Hippocampal formation (tissue), 2 donors: ENCODE data around the gene ZNF282.

Experiments used
- DNase-seq, 2 donors: peaks; one replicate each; lab custom pipeline; 2025; lab: John Stamatoyannopoulos, UW

The ZNF282 gene

DNA sequence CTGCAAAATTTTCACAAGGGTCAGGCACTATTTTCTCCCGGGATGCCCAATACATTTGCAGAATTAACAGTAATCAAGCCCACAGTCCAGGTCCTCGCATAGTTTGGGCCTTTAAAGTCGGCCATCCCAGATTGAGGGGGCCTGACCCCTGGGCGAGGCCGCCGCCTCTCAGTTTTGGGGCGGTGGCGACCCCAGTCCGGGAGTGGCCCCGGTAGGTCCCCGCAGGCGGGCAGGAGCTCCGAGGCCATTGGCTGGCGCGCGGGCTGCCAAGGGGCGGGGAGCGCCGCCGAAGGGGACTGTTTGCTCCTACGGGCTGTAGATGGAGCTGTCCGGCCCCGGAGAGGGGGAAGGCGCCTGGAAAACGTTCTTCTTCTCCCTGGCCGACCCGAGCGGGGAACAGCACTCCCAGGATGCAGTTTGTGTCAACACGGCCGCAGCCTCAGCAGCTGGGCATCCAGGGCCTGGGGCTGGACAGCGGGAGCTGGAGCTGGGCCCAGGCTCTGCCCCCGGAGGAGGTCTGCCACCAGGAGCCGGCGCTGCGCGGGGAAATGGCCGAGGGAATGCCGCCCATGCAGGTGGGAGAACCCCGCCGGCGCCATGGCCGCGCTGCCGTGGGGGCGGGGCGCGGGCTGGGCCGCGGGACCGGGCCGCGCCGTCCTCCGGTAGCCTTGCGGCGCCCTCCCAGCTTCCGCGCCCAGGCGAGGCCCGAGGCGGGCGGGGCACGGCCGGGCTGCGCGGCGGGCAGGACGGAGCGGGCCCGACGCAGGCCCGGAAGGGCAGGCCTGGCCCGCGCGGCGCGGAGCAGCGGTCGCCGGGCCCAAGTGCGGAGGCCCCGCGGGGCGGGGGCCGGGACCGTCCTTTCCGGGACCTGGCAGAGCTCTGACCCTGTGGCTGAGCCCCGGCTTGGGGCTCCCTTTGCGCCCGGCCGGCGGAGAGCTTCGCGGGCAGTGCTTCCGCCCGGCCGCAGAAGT is at the start of gene ZNF282:
TSS of gene ZNF282 (plus strand) at position 367 of the 971 bp plus-strand sequence. CDS start at position 411, 44 bp downstream.
- DNase-seq: peak; percentile 89 to 93

DNA sequence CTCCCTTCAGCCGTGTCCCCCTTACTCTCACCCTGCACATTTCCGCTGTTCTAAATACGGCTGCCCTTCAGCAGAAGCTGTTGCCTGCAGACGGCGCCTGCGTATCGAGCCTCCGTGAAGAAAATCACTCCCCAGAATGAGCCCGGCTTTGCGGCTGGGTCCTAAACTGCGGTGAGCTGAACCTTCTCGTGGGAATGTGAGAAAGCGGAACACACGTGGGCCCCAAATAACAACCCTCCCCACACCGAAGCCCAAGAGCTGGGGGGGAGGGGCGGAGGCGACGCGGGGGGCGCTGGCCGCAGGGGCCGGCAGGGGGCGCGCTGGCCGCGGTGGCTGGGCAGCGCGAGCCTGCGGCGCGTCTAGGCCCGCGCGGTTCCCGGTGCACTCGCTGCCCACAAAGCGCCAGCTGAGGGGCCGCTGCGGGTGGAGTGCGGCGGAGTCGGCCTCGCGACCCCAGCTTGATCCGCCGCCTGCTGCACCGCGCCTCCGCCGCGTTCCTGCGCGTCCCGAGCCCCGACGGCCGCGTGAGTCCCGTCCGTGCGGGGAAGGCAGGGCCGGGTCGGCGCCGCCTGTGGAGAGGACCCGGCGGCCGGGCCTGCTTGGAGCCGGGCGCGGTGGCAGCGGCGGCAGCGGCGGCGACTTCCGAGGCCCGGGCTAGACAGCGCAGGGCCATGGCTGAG is 48.1 kb upstream of the ZNF282 start, which contains the start of gene ZNF398:
TSS of gene ZNF398 (plus strand) at position 382 of the 680 bp plus-strand sequence. CDS start at position 672, 290 bp downstream.
- peak; percentile 54 to 69 for DNase-seq

DNA sequence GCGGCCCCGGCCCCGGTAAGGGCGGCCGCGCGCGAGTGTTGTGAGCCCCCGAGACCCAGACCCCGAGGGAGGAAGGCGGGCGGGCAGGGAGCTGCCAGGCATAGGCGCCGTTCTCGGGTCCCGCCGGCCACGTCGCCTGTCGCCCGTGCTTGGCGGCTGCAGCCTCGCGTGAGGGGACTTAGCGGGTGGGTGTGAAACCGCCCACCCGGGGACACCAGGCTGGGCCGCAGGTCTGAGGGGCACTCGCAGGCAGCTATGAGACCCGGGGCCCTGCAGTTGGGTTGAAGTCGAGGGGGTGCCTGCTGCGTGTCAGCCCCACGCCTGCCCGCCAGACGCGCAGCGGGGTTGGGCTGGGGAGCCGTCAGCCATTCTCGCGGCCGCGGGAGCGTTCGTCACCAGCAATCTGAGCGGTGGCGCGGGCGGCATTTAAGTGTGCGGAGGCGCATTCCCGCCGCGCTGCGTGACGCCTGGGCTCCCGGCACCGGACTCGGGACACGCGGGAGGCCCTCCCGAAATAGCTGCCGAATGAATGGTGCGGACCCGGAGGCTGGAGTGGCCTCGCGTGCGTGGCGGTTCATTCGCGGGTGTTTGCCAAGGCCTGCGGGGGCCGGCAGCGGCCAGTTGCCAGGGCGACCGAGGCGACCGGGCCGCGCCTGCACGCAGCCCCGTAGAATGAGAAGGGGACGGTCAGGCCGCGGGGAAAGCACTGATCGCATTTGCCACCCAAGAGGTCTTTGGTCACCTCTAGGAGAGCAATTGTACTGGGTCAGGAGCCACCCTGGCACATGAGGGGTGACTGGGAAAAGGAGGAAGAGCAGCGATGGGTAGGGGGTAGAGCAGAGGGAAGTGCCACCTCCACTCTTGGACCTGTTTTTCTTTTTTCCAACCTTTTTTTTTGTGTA is 47.3 kb upstream of the ZNF282 start:
- peak; percentile 5 to 45 for DNase-seq

DNA sequence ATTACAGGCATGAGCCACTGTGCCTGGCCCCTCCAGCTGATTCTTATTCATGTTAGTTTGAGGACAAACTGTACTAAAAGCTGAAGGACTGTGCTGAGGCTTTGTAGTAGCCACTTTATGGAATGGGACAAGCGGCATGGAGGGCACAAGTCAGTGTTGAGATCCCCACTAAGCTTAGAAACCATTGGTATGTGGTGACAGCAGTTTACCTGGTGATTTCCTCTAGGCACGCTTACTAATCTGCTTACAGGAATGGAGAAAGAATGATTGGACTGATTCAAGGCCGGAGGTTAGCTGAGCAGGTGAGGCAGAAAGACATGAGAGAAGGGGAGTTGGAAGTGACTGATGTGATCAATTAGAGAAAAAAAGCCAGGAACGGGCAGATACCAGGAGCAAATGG is 44.4 kb upstream of the ZNF282 start:
- DNase-seq: no peak

DNA sequence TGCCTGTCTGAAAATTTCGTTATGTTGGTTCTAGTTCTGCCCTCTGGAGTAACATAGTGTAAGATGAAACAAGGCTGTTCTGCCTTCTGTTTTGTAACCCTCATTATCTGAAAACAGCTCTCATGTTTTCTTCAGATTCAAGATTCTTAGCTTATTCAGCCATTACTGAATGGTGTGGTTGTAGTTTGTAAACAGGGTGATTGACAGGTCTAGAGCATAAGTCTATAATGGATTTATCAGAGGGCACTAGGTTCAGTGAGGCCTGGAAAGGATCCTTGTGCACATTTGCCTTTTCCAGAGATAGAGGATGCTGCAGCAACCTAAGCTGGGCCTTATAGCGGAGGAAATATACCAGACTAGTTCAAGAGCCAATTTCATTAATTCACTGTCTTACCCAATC is 42.0 kb upstream of the ZNF282 start:
- DNase-seq: no peak

DNA sequence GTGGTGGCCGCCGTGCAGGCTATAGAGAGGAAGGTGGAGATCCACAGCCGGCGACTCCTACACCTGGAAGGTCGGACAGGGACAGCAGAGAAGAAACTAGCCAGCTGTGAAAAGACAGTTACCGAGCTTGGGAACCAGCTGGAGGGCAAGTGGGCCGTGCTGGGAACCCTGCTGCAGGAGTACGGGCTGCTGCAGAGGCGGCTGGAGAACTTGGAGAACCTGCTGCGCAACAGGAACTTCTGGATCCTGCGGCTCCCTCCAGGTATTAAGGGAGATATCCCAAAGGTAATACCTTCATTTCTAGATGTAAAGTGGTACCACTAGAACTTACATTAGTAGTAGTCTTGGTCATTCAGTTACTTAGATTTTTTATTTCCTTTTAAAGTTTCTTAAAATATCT is 41.3 kb upstream of the ZNF282 start:
- DNase-seq: no peak

DNA sequence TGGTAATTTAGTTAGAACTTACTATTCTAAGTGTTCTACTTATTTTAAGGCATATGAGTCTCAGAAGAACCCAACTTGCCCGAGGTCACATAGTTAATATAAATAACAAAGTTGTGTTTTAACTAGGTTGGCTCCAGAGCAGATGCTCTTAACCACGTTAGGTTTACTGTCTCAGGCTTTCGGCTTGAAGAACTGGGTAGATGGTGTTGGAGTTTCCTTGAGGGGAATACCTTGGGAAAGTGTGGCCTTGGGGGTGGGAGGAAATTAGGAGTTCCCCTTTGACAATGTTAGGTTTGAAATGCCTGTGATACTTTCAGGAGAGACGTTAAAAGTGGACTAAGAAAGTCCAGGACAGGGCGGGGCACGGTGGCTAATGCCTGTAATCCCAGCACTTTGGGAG is 38.4 kb upstream of the ZNF282 start:
- no peak for DNase-seq

DNA sequence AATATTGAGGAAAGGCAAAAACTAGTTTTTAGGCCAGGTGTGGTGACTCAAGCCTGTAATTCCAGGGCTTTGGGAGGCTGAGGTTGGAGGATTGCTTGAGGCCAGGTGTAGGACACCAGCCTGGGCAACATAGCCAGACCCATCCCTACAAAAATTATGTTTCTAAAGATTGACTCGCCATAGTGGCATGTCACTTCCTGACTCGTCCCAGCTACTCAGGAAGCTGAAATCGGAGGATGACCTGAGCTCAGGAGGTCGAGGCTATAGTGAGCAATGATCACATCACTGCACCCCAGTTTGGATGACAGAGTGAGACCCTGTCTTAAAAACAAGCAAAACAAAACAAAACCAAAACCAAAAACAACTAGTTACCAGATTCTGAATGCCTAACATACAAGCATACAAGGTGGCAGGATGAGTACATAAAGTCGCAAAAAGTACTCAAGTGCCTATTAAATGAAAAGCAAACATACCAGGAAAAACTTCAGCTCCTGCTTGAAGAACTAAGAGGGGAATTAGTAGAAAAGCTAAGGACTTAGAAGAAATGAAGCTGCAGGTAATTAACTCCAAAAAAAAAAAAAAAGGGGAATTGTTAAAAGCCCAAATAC is 34.0 kb upstream of the ZNF282 start:
- no peak for DNase-seq

DNA sequence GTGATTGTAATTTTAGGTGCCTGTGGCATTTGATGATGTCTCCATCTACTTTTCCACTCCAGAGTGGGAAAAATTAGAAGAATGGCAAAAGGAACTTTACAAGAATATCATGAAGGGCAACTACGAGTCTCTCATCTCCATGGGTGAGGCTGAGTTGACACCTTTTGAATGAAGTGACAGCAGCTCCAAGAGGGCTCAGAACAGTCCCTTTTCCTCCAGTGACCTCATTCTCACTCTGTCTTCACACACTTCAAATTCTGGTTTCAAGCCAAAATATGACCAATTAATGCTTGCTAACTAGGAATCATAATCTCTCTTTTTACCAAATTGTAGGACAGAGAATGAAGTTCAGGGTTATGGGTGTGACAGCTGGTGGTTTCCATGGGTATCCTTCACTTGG is 29.2 kb upstream of the ZNF282 start:
- no peak for DNase-seq

DNA sequence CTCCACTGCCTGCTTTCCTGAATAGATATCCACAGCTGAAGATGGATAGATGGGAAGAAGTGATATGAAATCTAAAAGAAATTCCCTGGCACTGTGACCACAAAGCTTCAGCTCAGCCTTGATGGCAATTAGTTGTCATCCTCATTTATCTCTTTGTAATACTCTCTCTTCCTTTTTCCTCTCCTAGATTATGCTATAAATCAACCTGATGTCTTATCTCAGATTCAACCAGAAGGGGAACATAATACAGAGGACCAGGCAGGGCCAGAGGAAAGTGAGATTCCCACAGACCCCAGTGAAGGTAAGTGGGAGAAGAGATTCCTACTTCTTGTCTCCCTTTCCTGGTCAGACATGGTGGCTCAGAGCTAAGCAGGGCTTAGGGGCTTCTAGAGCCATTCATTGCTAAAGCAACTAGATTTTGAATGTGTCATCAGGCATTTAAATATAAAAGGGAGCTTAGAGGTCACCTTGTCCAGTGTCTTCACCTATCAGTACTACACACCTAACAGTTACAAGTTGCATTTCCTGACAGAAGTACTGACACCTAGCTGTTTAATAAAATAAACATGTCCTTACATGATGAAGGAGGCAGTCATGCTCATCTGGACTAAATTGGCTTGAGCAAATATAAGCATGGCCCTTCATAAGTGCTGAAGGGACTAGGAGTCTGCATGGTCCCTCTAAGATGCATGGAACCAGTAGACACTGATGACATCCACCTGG is 28.6 kb upstream of the ZNF282 start:
- no peak for DNase-seq

DNA sequence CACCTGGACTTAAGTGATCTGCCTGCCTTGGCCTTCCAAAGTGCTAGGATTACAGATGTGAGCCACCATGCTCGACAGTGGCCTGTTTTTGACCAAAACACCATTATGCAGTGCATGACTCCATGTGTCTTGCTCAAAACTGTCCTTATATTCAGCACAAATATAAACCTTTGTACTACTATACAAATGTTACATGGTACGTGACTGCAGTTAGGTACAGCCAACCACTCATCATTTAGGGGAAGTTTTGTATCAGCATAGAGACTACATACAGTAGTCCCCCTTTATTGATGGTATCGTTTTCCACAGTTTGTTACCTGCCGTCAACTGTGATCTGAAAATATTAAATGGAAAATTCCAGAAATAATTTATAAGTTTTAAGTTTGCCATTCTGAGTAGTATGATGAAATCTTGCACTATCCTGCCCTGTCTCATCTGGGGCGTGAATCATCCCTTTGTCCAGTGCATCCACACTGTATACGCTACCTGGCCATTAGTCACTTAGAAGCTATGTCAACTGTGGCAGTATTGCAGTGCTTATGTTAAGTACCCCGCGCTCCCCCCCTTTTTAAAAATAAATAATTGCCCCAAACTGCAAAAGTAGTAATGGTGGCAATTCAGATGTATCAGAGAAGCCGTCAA is 23.3 kb upstream of the ZNF282 start:
- DNase-seq: no peak

DNA sequence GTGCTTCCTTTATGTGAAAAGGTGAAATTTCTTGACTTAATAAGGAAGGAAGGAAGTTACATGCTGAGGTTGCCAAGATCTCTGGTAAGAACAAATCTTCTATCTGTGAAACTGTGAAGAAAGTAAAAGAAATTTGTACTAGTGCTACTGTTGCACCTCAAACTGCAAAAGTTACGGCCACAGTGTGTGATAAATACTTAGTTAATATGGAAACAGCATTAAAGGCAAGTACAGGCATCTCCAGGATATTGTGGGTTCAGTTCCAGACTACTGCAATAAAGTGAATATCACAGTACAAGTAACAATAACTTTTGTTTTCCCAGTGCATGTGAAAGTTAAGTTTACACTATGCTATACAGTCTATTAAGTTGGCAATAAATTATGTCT is 22.8 kb upstream of the ZNF282 start:
- DNase-seq: no peak

DNA sequence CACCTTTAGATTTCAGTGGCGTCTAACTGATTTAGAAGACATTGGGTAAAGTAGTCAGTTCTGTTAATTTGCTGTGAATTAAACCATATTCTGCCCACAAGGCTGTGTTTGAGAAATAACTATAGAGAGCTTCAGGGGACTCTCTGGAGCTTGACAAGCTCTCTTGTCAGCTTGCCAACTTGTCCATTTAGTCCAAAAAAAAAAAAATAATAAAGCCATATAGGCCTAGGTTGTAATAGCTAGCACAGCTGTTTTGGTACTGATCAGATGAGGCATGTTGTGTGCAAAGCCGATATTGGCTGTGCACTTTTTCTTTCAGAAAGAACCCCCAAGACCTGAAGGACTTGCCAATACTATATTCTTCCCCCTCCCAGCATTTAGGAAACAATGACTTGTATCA is 20.2 kb upstream of the ZNF282 start:
- DNase-seq: no peak

DNA sequence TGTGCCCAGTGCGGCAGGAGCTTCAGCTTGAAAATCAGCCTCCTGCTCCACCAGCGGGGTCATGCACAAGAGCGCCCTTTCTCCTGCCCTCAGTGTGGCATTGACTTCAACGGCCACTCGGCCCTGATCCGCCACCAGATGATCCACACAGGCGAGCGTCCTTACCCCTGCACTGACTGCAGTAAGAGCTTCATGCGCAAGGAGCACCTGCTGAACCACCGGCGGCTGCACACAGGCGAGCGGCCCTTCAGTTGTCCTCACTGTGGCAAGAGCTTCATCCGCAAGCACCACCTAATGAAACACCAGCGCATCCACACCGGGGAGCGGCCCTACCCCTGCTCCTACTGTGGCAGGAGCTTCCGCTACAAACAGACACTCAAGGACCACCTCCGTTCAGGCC is 16.1 kb upstream of the ZNF282 start:
- DNase-seq: no peak

DNA sequence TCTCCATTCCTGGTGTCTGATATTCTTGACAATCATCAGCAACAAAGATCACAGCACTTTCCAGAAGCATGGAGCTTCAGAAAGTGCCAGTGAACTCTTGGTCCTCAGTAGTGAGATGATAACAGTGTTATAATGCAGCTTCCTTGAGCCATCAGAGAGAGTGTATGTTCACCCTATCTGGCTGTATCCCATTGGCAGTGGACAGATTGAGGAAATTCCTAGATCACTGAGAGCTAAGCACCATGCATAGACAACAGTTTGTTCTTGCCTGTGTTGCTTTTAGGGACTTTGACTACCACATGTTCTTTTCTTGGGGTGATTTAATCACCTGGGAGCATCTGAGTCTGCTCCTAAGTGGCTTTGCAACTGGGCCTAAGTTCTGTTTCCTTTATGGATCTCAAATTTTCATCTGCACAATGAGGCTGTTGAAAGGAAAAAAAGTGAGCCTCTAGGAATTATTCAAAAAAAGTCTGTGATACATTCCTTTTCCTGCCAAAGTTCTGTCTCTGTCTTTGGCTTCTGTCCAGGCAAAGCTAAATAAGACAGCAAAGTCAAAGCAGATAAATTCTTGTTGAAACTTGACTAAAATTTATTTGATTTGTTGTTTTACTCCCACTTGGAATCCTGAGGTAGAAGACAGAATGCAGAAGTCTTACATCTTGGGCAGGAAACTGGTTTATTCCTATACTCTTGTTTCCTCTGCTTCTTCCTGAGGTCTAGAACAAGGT is 14.5 kb upstream of the ZNF282 start:
- DNase-seq: no peak

DNA sequence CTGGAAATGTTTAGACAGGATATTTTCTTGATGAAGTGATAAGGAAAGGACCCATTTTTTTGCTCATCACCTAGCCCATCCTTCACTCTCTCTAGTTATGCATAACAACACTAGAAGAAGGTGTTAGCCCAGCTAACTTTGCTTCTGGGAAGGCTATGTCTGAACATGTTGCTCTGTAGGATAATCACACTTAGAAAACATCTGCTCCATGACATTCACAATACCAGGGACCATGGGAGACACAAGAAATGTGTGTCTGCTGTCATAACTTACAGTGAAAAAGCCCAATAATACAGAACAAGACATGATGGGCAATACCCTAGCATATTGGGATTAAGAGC is 13.9 kb upstream of the ZNF282 start:
- DNase-seq: no peak

DNA sequence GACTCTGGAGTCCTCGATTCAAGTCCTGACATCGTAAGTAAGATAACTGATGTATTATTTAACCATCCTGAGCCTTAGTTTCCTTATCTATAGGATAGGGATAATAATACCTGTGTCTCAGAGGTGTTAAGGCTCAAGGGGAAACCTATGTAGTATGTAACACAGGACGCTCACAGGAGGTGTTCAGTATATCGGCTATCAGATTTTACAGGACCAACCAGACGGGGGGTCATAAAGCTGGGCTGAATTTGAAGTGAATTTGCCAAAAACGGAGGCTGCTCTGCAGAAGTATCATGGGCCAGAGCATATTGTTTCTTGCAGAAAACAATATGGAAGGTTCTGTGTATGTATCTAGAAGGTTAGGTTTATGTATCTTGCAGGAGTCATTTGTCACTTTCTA is 11.1 kb upstream of the ZNF282 start:
- no peak for DNase-seq

DNA sequence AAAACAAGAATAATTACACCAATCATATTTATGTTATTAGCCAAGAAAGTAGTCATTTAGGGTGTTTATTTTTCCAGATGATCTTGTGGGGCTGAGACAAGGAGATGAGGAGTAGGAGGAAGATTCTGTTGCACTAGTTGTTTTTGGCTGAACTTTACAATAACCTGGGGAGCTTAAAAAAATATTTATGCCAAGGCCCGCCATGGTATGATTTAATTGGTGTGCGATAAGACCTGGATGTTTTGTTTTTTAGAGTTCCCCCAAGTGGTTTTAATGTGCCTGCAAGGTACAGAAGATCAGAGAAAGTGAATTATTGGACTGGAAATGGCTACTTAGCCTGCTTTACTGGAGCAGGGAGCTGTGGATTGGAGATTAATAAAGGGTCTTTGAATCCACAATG is 7.1 kb upstream of the ZNF282 start:
- DNase-seq: no peak

DNA sequence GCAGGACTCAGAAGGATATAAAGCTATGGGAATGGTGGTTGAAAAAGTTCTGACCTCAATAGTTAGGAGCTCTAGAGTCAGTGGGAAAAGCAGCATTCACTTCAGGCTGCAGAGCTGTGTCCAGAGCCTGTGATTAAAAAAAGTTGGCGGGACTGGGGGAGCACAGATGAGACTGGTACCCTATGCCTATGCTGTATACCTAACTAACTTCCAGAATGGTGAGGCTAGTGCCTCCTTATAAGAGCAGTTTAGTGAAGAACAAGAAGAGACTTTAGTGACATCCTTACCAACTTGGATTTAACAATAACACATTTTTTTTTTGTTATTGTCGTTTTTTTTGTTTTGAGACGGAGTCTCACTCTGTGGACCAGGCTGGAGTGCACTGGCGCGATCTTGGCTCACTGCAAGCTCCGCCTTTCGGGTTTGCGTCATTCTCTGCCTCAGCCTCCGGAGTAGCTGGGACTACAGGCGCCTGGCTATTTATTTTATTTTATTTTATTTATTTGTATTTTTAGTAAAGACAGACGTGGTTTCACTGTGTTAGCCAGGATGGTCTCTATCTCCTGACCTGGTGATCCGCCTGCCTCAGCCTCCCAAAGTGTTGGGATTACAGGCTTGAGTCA is 6.6 kb upstream of the ZNF282 start:
- DNase-seq: no peak
